K562 (cell line): ENCODE data around the gene EIPR1.

Source experiments
- ATF1 ChIP-seq, 2 experiments: fragments of 450-650 bp in 1 of 2; IDR thresholded peaks; 2 replicates each; pipeline ENCODE4 v1.6.1; 2016; ENCODE audit warnings: missing compliant biosample characterization in 1 of 2, missing genetic modification characterization in 1 of 2
- CBX3 ChIP-seq, 2 experiments: IDR thresholded peaks; 1 replicate in 1 of 2; 2 replicates in 1 of 2; pipeline ENCODE4 v1.6.1; 2012; ENCODE audit warnings: inconsistent platforms in 2 of 2, low read length in 2 of 2, borderline replicate concordance in 1 of 2, control low read depth in 1 of 2
- IRF2 ChIP-seq: sonication (generic); formaldehyde crosslinking; IDR thresholded peaks from 2 replicates; pipeline ENCODE4 v1.8.1; 2022; ENCODE audit warnings: mild to moderate bottlenecking, missing genetic modification reagents
- KLF16 ChIP-seq: IDR thresholded peaks from 2 replicates; pipeline ENCODE4 v1.6.1; 2016; ENCODE audit warnings: antibody characterized with exemption
- PCBP1 ChIP-seq: fragments of 200-400 bp; formaldehyde crosslinking; IDR thresholded peaks from 2 replicates; pipeline ENCODE4 v1.6.1; 2018; ENCODE audit warnings: mild to moderate bottlenecking, low read depth, low read length; ENCODE audit not compliant: poor library complexity, severe bottlenecking
- POLR2A ChIP-seq: fragments of 450-650 bp; conservative IDR thresholded peaks from 2 replicates; pipeline ENCODE4 v1.6.1; 2016
- POLR2AphosphoS5 ChIP-seq: IDR thresholded peaks from 2 replicates; pipeline ENCODE4 v1.6.1; 2011; ENCODE audit warnings: mild to moderate bottlenecking, low read depth, low read length, moderate library complexity; ENCODE audit not compliant: control insufficient read depth, insufficient read depth
- SMC3 ChIP-seq: conservative IDR thresholded peaks from 2 replicates; pipeline ENCODE4 v1.6.1; 2011; ENCODE audit warnings: low read depth, low read length, improper control_type of control experiment; ENCODE audit not compliant: insufficient read depth
- ZBED1 ChIP-seq: IDR thresholded peaks from 2 replicates; pipeline ENCODE4 v1.6.1; 2014
- ZFX ChIP-seq: sonication (generic); formaldehyde crosslinking; IDR thresholded peaks from 2 replicates; pipeline ENCODE4 v1.8.0; 2022; ENCODE audit warnings: mild to moderate bottlenecking, missing genetic modification reagents, moderate library complexity
- TF ChIP-seq, protein P1 (sequence below), 3 experiments: IDR thresholded peaks in 2 of 3; conservative IDR thresholded peaks in 1 of 3; 2 replicates each; pipeline ENCODE4 v1.5.1; 2011 to 2012; ENCODE audit warnings: low read length in 3 of 3, mild to moderate bottlenecking in 3 of 3, control low read depth in 2 of 3, improper control_type of control experiment in 1 of 3, inconsistent platforms in 1 of 3, low read depth in 1 of 3, mixed read lengths in 1 of 3, moderate library complexity in 1 of 3; ENCODE audit not compliant: insufficient read depth in 2 of 3
- TF ChIP-seq, protein P2 (sequence below): sonication (generic); formaldehyde crosslinking; IDR thresholded peaks from 2 replicates; pipeline ENCODE4 v1.8.1; 2023; ENCODE audit warnings: mild to moderate bottlenecking, missing genetic modification reagents
- TF ChIP-seq, protein P3 (sequence below): fragments of 250-450 bp; sonication (Bioruptor Pico); IDR thresholded peaks from 2 replicates; pipeline ENCODE4 v1.5.0; 2021; ENCODE audit warnings: mild to moderate bottlenecking, borderline replicate concordance

DNA sequence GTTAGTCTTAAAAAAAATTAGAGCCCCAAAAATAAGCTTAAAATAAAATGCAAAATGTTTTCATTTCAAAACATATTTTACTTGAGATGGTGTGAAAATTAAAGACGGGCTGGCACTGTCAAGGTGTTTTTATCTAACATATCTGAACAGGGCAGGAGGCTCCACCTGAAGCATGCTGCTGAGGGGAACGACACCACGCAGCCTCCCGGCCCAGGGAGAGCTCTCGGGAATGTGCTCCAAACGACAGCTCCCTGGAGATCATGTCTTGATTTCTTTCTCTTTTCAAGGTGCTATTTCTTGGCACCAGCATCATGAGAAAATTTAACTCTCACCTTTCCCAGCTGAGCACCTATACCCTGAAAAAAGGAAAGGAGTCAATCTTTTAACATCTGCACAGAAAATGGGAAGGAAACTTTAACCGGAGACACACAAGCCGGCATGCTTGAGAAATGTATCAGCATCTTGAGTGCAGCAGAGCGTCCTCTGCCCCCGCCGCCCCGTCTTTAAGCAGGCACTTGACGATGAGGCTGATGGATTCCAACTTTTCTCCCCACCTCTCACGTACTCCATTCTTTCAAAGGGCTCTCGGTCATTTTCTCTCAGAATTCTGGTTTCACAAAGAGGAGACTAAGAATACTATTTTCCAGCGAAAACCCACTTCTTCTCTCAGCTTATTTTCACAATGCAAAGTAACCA lies 56.6 kb downstream of the EIPR1 start:
- TF ChIP-seq POLR2A = no peak
- TF ChIP-seq CBX3 (IDR thresholded peaks at IDR 0.05; ENCODE audit: borderline replicate concordance in 1 of 2, low read length in 2 of 2) = no peak
- TF ChIP-seq, protein P1, sequence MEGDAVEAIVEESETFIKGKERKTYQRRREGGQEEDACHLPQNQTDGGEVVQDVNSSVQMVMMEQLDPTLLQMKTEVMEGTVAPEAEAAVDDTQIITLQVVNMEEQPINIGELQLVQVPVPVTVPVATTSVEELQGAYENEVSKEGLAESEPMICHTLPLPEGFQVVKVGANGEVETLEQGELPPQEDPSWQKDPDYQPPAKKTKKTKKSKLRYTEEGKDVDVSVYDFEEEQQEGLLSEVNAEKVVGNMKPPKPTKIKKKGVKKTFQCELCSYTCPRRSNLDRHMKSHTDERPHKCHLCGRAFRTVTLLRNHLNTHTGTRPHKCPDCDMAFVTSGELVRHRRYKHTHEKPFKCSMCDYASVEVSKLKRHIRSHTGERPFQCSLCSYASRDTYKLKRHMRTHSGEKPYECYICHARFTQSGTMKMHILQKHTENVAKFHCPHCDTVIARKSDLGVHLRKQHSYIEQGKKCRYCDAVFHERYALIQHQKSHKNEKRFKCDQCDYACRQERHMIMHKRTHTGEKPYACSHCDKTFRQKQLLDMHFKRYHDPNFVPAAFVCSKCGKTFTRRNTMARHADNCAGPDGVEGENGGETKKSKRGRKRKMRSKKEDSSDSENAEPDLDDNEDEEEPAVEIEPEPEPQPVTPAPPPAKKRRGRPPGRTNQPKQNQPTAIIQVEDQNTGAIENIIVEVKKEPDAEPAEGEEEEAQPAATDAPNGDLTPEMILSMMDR (IDR thresholded peaks at IDR 0.05 in 2 of 3, conservative IDR thresholded peaks at IDR 0.05 in 1 of 3; ENCODE audit: insufficient read depth in 2 of 3, low read depth in 1 of 3, low read length in 3 of 3) = no peak
- TF ChIP-seq SMC3 = no peak
- no peak for TF ChIP-seq KLF16
- no peak for TF ChIP-seq IRF2 (CRISPR knock-in tag)
- TF ChIP-seq ZFX (CRISPR knock-in tag) = no peak
- TF ChIP-seq ATF1 (CRISPR knock-in tag; IDR thresholded peaks at IDR 0.05) = no peak
- TF ChIP-seq ATF1 (tag; IDR thresholded peaks at IDR 0.05) = no peak
- TF ChIP-seq, protein P2, sequence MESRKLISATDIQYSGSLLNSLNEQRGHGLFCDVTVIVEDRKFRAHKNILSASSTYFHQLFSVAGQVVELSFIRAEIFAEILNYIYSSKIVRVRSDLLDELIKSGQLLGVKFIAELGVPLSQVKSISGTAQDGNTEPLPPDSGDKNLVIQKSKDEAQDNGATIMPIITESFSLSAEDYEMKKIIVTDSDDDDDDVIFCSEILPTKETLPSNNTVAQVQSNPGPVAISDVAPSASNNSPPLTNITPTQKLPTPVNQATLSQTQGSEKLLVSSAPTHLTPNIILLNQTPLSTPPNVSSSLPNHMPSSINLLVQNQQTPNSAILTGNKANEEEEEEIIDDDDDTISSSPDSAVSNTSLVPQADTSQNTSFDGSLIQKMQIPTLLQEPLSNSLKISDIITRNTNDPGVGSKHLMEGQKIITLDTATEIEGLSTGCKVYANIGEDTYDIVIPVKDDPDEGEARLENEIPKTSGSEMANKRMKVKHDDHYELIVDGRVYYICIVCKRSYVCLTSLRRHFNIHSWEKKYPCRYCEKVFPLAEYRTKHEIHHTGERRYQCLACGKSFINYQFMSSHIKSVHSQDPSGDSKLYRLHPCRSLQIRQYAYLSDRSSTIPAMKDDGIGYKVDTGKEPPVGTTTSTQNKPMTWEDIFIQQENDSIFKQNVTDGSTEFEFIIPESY (CRISPR knock-in tag) = no peak
- TF ChIP-seq, protein P3, sequence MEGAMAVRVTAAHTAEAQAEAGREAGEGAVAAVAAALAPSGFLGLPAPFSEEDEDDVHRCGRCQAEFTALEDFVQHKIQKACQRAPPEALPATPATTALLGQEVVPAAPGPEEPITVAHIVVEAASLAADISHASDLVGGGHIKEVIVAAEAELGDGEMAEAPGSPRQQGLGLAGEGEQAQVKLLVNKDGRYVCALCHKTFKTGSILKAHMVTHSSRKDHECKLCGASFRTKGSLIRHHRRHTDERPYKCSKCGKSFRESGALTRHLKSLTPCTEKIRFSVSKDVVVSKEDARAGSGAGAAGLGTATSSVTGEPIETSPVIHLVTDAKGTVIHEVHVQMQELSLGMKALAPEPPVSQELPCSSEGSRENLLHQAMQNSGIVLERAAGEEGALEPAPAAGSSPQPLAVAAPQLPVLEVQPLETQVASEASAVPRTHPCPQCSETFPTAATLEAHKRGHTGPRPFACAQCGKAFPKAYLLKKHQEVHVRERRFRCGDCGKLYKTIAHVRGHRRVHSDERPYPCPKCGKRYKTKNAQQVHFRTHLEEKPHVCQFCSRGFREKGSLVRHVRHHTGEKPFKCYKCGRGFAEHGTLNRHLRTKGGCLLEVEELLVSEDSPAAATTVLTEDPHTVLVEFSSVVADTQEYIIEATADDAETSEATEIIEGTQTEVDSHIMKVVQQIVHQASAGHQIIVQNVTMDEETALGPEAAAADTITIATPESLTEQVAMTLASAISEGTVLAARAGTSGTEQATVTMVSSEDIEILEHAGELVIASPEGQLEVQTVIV (CRISPR knock-in tag) = no peak
- no peak for TF ChIP-seq POLR2AphosphoS5
- TF ChIP-seq ZBED1 = no peak
- TF ChIP-seq PCBP1 = no peak
